Measurements from ENCODE around the gene NOX5. TPM values are rescaled to one million over a fixed set of nuclear protein-coding genes. Genes with fewer than 3 reads are reported as not detected.

The NOX5 gene
- total RNA-seq, 4 donors from 2014 or later, result 0.19 to 1.5 (median 0.46) TPM

DNA sequence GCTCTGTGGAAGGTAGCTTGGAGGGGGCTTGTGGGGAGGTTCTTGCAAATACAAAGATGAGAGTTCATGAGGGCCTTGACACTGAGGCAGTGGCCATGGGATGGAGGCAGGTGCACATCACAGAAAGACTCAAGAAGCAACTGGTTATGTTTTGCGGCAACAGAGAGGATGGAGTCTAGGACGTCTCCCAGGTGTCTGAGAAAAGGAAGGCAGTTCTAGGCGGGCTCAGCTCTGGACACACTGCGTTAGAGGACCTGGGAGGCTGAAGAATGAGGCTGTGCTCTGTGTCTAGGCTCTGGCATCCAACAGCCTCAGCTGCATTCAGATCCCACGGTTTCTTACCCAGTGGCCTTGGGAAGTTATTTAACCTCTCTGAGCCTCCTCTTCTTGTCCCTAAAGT is 23.5 kb downstream of the NOX5 start:
- Histone ChIP-seq H3K4me3 (no peak overlapping the region), H3K27me3 (peaks cover 0 to 21% (median 2%) of the 10 kb centered on the region in 4 donors), H3K4me1 (peaks cover 0 to 25% (median 7%) of the 10 kb centered on the region in 3 donors), H3K36me3 (no peaks in the 10 kb centered on the region), H3K9me3 (no peaks in the 10 kb centered on the region), H3K27ac (no peak overlapping the region)
- intact Hi-C loops (cut with DNase I), result no loop called here
- no peak for DNase-seq
- TF ChIP-seq POLR2A (IDR thresholded peaks at IDR 0.05), result no peak
- TF ChIP-seq, protein P1, sequence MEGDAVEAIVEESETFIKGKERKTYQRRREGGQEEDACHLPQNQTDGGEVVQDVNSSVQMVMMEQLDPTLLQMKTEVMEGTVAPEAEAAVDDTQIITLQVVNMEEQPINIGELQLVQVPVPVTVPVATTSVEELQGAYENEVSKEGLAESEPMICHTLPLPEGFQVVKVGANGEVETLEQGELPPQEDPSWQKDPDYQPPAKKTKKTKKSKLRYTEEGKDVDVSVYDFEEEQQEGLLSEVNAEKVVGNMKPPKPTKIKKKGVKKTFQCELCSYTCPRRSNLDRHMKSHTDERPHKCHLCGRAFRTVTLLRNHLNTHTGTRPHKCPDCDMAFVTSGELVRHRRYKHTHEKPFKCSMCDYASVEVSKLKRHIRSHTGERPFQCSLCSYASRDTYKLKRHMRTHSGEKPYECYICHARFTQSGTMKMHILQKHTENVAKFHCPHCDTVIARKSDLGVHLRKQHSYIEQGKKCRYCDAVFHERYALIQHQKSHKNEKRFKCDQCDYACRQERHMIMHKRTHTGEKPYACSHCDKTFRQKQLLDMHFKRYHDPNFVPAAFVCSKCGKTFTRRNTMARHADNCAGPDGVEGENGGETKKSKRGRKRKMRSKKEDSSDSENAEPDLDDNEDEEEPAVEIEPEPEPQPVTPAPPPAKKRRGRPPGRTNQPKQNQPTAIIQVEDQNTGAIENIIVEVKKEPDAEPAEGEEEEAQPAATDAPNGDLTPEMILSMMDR (IDR thresholded peaks at IDR 0.05), result no peak
- 85 to 92% methylated on average over 3 to 5 of the region's 5 CpGs for WGBS, 2 donors

DNA sequence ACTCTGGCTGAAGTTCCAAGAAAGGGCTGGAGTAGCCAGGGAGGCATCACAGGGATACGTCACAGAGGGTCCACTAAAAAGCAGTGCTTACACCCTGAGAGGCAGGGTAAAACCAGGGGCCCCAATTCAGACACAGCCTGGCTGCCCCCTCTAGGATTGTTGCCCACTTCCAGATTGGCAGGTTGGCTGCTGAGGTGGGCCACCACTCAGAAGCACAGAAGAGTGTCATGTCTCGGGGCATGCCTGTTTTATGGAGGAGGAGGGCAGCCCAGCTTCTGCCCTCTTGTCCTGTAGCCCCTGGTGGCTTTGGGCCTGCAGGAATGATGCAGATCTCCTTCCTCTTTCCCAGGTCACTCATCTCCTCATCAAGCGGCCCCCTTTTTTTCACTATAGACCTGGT is 24.0 kb downstream of the NOX5 start:
- peaks cover 0 to 29% (median 7%) of the 10 kb centered on the region in 3 donors for H3K4me1 ChIP-seq
- TF ChIP-seq POLR2A (IDR thresholded peaks at IDR 0.05), result no peak
- TF ChIP-seq, protein P1 (IDR thresholded peaks at IDR 0.05), result no peak
- 84 to 88% methylated on average over 3 of the region's 3 CpGs for WGBS, 2 donors
- no peak overlapping the region for H3K4me3 ChIP-seq
- no peak for DNase-seq
- no peaks in the 10 kb centered on the region for H3K9me3 ChIP-seq
- H3K27ac ChIP-seq, result no peak overlapping the region
- H3K36me3 ChIP-seq, result no peaks in the 10 kb centered on the region
- intact Hi-C loops (cut with DNase I), result no loop called here
- peaks cover 0 to 17% (median 2%) of the 10 kb centered on the region in 4 donors for H3K27me3 ChIP-seq

DNA sequence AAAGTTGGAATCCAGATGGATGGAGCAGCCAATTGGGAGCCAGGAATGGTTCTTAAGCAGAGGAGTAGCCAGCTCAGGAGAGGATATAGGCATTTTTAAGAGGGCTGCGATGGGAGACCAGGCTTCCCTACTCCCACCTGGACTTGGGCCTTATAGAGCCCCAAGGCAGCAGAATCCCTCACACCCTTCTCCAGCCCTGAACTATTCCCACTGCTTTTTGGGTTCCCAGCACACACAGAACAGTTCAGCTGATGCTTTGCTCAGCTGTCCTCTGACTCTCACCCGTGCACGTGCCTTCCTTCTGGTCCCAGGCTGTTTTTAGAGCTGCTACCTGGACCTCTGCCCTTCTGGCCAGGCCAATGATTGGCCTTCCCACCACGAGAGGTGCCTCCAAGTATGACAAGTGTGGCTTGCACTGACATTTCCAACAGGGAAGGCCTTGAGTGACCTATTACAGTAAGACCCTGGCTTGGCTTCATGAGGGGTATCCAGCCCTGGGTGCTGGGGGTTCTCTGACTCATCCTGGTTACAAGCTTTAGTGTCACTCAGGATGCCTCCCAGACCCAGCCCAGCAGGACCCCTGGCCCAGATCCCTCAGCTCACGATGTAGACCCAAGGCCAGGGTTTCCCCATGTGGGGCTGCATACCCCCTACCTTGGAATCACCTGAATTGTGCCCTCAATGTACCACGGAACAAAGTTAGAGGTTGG is 25.2 kb downstream of the NOX5 start:
- DNase-seq, result no peak
- H3K4me3 ChIP-seq, result no peak overlapping the region
- TF ChIP-seq POLR2A (IDR thresholded peaks at IDR 0.05), result no peak
- TF ChIP-seq, protein P1 (IDR thresholded peaks at IDR 0.05), result no peak
- no peaks in the 10 kb centered on the region for H3K9me3 ChIP-seq
- peaks cover 0 to 13% (median 2%) of the 10 kb centered on the region in 4 donors for H3K27me3 ChIP-seq
- peaks cover 0 to 30% (median 7%) of the 10 kb centered on the region in 3 donors for H3K4me1 ChIP-seq
- no peaks in the 10 kb centered on the region for H3K36me3 ChIP-seq
- no peak overlapping the region for H3K27ac ChIP-seq
- intact Hi-C loops (cut with DNase I), result no loop called here
- 86% methylated on average over 5 of the region's 6 CpGs for WGBS, 2 donors

DNA sequence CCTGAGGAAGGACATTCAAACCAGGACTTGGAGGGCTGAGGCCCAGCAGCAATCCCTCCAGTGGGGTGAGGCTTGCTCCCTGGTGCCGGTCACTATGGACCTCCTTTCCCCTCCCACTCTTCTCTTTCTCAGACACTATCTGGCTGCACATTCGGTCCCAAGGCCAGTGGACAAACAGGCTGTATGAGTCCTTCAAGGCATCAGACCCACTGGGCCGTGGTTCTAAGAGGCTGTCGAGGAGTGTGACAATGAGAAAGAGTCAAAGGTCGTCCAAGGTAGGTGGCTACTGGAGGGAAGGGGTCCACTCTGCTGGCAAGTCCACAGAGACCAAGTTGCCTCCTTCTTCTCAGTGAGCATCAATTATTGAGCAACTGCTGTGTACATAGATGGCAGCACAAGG is 28.0 kb downstream of the NOX5 start:
- Histone ChIP-seq H3K4me3 (no peak overlapping the region), H3K27ac (no peak overlapping the region), H3K9me3 (no peaks in the 10 kb centered on the region), H3K36me3 (no peaks in the 10 kb centered on the region), H3K27me3 (peaks cover 0 to 2% (median 0%) of the 10 kb centered on the region in 4 donors), H3K4me1 (peaks cover 0 to 20% (median 0%) of the 10 kb centered on the region in 3 donors)
- TF ChIP-seq, protein P1 (IDR thresholded peaks at IDR 0.05), result no peak
- TF ChIP-seq POLR2A (IDR thresholded peaks at IDR 0.05), result no peak
- DNase-seq, result no peak
- WGBS, 2 donors, result 91 to 100% methylated on average over 1 to 4 of the region's 5 CpGs
- intact Hi-C loops (cut with DNase I), result no loop called here

DNA sequence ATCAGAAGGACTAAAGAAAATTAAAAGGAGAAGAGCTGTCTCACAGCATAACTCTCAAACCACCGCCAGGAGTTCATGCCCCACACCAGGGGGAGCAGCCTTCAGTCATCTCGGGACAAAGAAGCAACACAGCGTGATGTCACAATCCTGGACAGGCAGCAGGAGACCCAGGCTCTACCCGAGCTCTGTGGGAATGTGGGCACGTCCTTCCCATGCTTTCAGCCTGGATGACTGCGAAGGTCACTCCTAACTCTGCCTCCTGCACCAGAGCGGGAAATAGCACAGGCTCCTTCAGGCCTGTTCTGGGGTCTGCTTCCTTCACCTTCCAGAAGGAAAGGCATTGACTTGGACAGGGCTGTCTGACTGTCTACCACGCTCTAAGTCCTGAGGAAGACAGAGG is 31.3 kb downstream of the NOX5 start:
- Histone ChIP-seq H3K9me3 (no peaks in the 10 kb centered on the region), H3K27ac (no peak overlapping the region), H3K27me3 (no peaks in the 10 kb centered on the region), H3K4me3 (no peak overlapping the region), H3K36me3 (no peaks in the 10 kb centered on the region), H3K4me1 (peaks cover 0 to 20% (median 0%) of the 10 kb centered on the region in 3 donors)
- WGBS, 2 donors, result 56 to 80% methylated on average over 1 to 4 of the region's 8 CpGs
- TF ChIP-seq, protein P1 (IDR thresholded peaks at IDR 0.05), result no peak
- TF ChIP-seq POLR2A (IDR thresholded peaks at IDR 0.05), result no peak
- intact Hi-C loops (cut with DNase I), result no loop called here
- DNase-seq, result no peak

Data from esophagus squamous epithelium (tissue), 5 donors.